Measurements from ENCODE around the gene STK35.

GRCh38 chr20:2164966-2165365, 63.3 kb downstream of the STK35 start:
- no peak for TF ChIP-seq POLR2AphosphoS5 (IDR thresholded peaks at IDR 0.05; ENCODE audit: low read depth)
- TF ChIP-seq CTCF (IDR thresholded peaks at IDR 0.05; ENCODE audit: insufficient read depth, low read length) = no peak
- no peak for TF ChIP-seq REST (IDR thresholded peaks at IDR 0.05; ENCODE audit: insufficient replicate concordance, low read depth)
- no peak for TF ChIP-seq GABPA (IDR thresholded peaks at IDR 0.05; ENCODE audit: low read depth)
- TF ChIP-seq SPI1 (IDR thresholded peaks at IDR 0.05; ENCODE audit: borderline replicate concordance, low read depth) = no peak

Data from HL-60 (cell line).